Brain microvascular endothelial cell (primary cell): ENCODE measurements around the gene BCAN.
"Not testable (repeated sequence)": the region's sequence is repeated elsewhere in the genome, so short reads cannot be mapped to it uniquely, and the experiment has no call there.

Experiments
- DNase-seq: peaks from one replicate; pipeline ENCODE4 v3.0.0-alpha.2; 2020
- H3K27ac ChIP-seq: fragments of 250-450 bp; sonication (Bioruptor Pico); 2 replicates; pipeline ENCODE4 v1.5.1; 2020; ENCODE audit warnings: mild to moderate bottlenecking, moderate library complexity
- H3K27me3 ChIP-seq: fragments of 250-450 bp; sonication (Bioruptor Pico); replicated peaks from 2 replicates; pipeline ENCODE4 v1.5.1; 2020; ENCODE audit warnings: mild to moderate bottlenecking
- H3K36me3 ChIP-seq: fragments of 250-450 bp; sonication (Bioruptor Pico); replicated peaks from 2 replicates; pipeline ENCODE4 v1.5.1; 2020; ENCODE audit warnings: mild to moderate bottlenecking
- H3K4me3 ChIP-seq: 2 replicates; pipeline ENCODE4 v1.5.1; 2011; ENCODE audit warnings: low read depth, mild to moderate bottlenecking, control low read depth, low read length, moderate library complexity
- in situ Hi-C: cut with HindIII; loops from 2 replicates; pipeline ENCODE4 v1.10.0; 2017; ENCODE audit warnings: low sequenced_read_pairs, low pct_ligation_motif_present
- TF ChIP-seq, protein P1 (sequence below): IDR thresholded peaks from 2 replicates; pipeline ENCODE4 v1.5.1; 2011; ENCODE audit warnings: low read depth, mild to moderate bottlenecking, moderate library complexity, low read length, control low read depth, inconsistent platforms; ENCODE audit errors: missing control alignments

The BCAN gene

DNA sequence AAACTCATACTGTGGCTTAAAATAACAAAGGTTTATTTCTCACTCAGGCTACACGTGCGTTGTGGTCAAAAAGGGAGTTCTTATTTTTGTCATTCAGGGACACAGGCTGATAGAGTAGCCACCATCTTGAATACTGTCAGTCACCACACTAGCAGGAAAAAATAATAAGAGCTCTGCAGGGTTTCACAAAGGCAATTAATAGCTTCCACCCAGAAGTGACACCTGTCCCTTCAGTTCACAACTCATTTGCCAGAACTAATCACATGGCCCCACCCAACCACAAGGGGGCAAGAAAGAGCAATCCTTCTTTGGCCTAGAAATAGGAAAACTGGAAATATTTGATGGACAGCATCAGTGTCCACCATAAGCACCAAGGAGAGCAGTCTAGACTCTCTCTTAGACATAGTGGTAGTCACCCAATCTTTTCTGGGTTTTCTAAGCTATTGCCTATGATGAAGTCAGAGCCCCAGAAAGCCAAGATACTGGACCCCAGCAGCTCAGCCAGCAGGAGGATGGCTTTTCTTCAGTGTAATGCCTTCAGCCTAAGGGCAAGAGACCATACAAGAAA lies 14.5 kb upstream of the BCAN start:
- in situ Hi-C loops: no loop called here
- DNase-seq: peak; percentile 41
- TF ChIP-seq, protein P1, sequence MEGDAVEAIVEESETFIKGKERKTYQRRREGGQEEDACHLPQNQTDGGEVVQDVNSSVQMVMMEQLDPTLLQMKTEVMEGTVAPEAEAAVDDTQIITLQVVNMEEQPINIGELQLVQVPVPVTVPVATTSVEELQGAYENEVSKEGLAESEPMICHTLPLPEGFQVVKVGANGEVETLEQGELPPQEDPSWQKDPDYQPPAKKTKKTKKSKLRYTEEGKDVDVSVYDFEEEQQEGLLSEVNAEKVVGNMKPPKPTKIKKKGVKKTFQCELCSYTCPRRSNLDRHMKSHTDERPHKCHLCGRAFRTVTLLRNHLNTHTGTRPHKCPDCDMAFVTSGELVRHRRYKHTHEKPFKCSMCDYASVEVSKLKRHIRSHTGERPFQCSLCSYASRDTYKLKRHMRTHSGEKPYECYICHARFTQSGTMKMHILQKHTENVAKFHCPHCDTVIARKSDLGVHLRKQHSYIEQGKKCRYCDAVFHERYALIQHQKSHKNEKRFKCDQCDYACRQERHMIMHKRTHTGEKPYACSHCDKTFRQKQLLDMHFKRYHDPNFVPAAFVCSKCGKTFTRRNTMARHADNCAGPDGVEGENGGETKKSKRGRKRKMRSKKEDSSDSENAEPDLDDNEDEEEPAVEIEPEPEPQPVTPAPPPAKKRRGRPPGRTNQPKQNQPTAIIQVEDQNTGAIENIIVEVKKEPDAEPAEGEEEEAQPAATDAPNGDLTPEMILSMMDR: peak; percentile 82

DNA sequence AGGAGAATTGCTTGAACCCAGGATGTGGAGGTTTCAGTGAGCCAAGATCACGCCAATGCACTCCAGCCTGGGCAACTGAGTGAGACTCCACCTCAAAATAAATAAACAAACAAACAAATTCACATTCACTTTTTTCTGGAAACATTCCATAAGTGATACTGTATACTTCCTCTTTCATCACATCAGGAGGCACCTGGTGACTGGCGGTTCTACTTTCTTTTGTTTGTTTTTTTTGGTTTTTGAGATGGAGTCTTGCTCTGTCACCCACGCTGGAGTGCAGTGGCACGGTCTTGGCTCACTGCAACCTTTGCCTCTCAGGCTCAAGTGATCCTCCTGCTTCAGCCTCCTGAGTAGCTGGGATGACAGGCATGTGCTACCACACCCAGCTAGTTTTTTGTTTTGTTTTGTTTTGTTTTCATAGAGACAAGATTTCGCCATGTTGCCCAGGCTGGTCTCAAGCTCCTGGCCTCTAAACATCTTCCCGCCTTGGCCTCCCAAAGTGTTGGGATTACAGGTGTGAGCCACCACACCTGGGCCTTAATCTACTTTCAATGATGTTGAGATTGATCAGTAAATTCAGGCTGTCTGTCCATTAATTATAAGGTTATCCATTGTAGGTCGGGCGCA lies 12.0 kb upstream of the BCAN start:
- DNase-seq: no peak
- H3K27me3 ChIP-seq: peaks cover 16% of the 10 kb centered on the region
- no peak overlapping the region for H3K27ac ChIP-seq
- TF ChIP-seq, protein P1: no peak
- H3K36me3 ChIP-seq: no peaks in the 10 kb centered on the region
- no peak overlapping the region for H3K4me3 ChIP-seq
- in situ Hi-C loops: no loop called here

More for the DNA sequence above, 14.5 kb upstream of the BCAN start:
- Histone ChIP-seq H3K27ac (no peak overlapping the region), H3K27me3 (peaks cover 32% of the 10 kb centered on the region), H3K36me3 (no peaks in the 10 kb centered on the region), H3K4me3 (no peak overlapping the region)

DNA sequence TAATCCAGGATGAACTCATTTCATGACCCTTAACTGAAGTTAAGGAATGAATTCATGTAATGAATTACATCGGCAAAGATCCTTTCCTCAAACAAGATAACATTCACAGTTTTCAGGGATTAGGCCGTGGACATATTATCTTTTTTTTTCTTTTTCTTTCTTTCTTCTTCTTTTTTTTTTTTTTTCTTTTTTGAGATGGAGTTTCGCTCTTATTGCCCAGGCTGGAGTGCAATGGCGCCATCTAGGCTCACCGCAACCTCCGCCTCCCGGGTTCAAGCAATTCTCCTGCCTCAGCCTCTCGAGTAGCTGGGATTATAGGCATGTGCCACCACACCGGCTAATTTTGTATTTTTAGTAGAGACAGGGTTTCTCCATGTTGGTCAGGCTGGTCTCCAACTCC lies 10.8 kb upstream of the BCAN start:
- in situ Hi-C loops, H3K36me3 ChIP-seq, H3K4me3 ChIP-seq, H3K27ac ChIP-seq, DNase-seq: not testable (repeated sequence)
- H3K27me3 ChIP-seq: peaks cover 11% of the 10 kb centered on the region

DNA sequence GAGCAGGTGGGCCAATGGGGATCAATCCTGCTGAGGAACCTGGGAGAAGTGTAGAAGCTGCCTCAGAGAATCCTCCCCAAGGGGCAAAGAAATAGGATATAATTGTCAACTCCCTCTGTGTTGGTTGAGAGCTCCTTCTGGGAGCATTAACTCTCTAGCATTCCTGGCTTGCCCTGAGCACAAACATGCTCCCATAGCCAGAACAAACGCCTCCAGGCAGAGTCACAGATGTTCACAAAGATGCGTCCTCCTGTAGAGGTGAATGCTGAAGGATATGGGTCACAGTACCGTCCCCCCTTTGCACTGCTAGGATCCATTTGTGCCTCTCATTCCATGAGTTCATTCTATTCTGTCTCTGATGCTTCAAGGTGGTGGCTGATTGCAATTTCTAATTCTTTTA lies 9.6 kb upstream of the BCAN start:
- no peak for DNase-seq
- TF ChIP-seq, protein P1: no peak
- no peaks in the 10 kb centered on the region for H3K36me3 ChIP-seq
- no peak overlapping the region for H3K27ac ChIP-seq
- peaks cover 14% of the 10 kb centered on the region for H3K27me3 ChIP-seq
- H3K4me3 ChIP-seq: no peak overlapping the region
- in situ Hi-C loops: no loop called here

DNA sequence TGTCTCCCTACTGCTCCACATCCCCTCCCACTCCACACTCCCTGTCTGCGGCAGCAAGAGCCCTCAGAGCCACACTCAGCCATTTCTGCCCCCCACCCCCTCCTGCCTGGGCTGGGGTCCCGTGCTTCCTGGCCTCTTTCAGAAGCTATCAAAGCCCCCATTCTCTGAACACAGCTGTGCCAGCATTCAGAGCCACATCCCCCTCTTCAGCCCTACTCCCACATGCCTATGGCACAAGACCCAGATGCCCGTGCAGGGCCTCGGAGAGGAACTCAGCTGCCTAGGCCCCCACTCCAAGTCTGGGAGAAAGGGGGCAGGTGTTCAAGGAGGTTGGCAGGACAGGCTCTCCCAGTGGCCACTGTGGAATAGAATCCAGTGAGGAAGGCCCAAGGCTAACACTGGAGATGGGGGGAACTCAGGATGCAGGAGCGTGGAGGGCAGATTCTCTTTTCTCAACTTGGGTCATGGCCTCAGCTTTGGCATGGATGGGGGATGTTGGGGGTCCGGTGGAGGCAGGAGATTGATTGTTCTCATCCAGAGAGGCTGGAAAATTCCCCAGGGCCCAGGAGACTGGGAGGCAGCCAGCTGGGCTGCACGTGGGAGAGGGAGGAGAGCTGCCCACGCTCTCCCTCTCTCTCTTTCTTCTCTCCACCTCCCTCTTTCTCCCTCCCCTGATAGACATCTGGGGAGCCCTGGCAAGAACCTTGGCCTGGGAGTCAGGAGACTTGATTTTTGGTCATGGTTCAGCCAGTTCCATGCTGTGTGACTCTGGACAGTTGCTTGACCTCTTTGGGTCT lies 3.5 kb upstream of the BCAN start:
- peaks cover 67% of the 10 kb centered on the region for H3K27me3 ChIP-seq
- H3K4me3 ChIP-seq: no peak overlapping the region
- H3K27ac ChIP-seq: no peak overlapping the region

More for the DNA sequence above, 3.5 kb upstream of the BCAN start:
- DNase-seq: no peak
- in situ Hi-C loops: no loop called here
- no peaks in the 10 kb centered on the region for H3K36me3 ChIP-seq
- TF ChIP-seq, protein P1: no peak
